Osteocyte (in vitro differentiated cells): ENCODE measurements around the gene MIA2. TPM values are rescaled to one million over a fixed set of nuclear protein-coding genes. Genes with fewer than 3 reads are reported as not detected.
A peak's percentile ranks its signal among the peaks of the same experiment; 100 is the strongest.

ENCODE experiments used
- DNase-seq: peaks from one replicate; pipeline ENCODE4 v3.0.0; 2021; ENCODE audit warnings: mixed read lengths; ENCODE audit not compliant: unreplicated experiment; ENCODE audit errors: extremely low spot score
- H3K27ac Mint-ChIP-seq: one replicate; pipeline ENCODE4 v1.8.0; 2021; ENCODE audit warnings: mild to moderate bottlenecking, mixed read lengths; ENCODE audit not compliant: unreplicated experiment
- H3K27me3 Mint-ChIP-seq: one replicate; pipeline ENCODE4 v1.8.0; 2021; ENCODE audit warnings: mixed read lengths; ENCODE audit not compliant: unreplicated experiment
- H3K36me3 Mint-ChIP-seq: one replicate; pipeline ENCODE4 v1.8.0; 2021; ENCODE audit warnings: mixed read lengths; ENCODE audit not compliant: unreplicated experiment
- H3K4me1 Mint-ChIP-seq: one replicate; pipeline ENCODE4 v1.8.0; 2021; ENCODE audit warnings: mixed read lengths; ENCODE audit not compliant: unreplicated experiment
- H3K4me3 Mint-ChIP-seq: one replicate; pipeline ENCODE4 v1.8.0; 2021; ENCODE audit warnings: mild to moderate bottlenecking, moderate library complexity, mixed read lengths; ENCODE audit not compliant: unreplicated experiment
- H3K9me3 Mint-ChIP-seq: one replicate; pipeline ENCODE4 v1.8.0; 2021; ENCODE audit warnings: mixed read lengths; ENCODE audit not compliant: unreplicated experiment
- CTCF ChIP-seq: fragments of 200-600 bp; sonication (generic); IDR thresholded peaks from 2 replicates; pipeline ENCODE4 v1.5.0; 2021; ENCODE audit warnings: antibody characterized with exemption, mild to moderate bottlenecking, moderate library complexity
- total RNA-seq: library from RNA; stranded (reverse); gene quantifications from 2 replicates; pipeline ENCODE4 v1.2.1, GENCODE V29; 2021

Gene MIA2
- total RNA-seq, 1 donor from 2014 or later = 22.5 TPM

- TF ChIP-seq CTCF = no peak
- Mint-ChIP-seq H3K36me3 (no peaks in the 10 kb centered on the region), H3K27ac (peak overlapping the region; percentile 96), H3K4me1 (peaks cover 42% of the 10 kb centered on the region), H3K9me3 (peaks cover 4% of the 10 kb centered on the region), H3K4me3 (peak overlapping the region; percentile 92), H3K27me3 (no peaks in the 10 kb centered on the region)
- peak; percentile 93 for DNase-seq
Observed at GRCh38 chr14:39266871-39267607, 33.3 kb downstream of the MIA2 start.

- Mint-ChIP-seq H3K27ac (peak overlapping the region; percentile 96), H3K9me3 (no peaks in the 10 kb centered on the region), H3K27me3 (no peaks in the 10 kb centered on the region), H3K4me3 (peak overlapping the region; percentile 92), H3K36me3 (no peaks in the 10 kb centered on the region), H3K4me1 (peaks cover 42% of the 10 kb centered on the region)
- TF ChIP-seq CTCF = no peak
- DNase-seq = no peak
Observed at GRCh38 chr14:39267608-39268005, 33.9 kb downstream of the MIA2 start.

- H3K4me3 Mint-ChIP-seq = peak overlapping the region; percentile 92
- H3K27ac Mint-ChIP-seq = peak overlapping the region; percentile 96
- peaks cover 5% of the 10 kb centered on the region for H3K9me3 Mint-ChIP-seq
- TF ChIP-seq CTCF = no peak
- peaks cover 3% of the 10 kb centered on the region for H3K36me3 Mint-ChIP-seq
- no peak for DNase-seq
- no peaks in the 10 kb centered on the region for H3K27me3 Mint-ChIP-seq
- H3K4me1 Mint-ChIP-seq = peaks cover 43% of the 10 kb centered on the region
Observed at GRCh38 chr14:39268393-39268792, 34.7 kb downstream of the MIA2 start.

GRCh38 chr14:39272918-39273317 lies 39.2 kb downstream of the MIA2 start:
- no peak for TF ChIP-seq CTCF
- Mint-ChIP-seq H3K4me1 (peaks cover 30% of the 10 kb centered on the region), H3K4me3 (no peak overlapping the region), H3K27ac (peak overlapping the region; percentile 10), H3K36me3 (peaks cover 6% of the 10 kb centered on the region), H3K9me3 (peaks cover 9% of the 10 kb centered on the region), H3K27me3 (no peaks in the 10 kb centered on the region)
- no peak for DNase-seq

GRCh38 chr14:39275395-39275794 lies 41.7 kb downstream of the MIA2 start:
- Mint-ChIP-seq H3K27me3 (no peaks in the 10 kb centered on the region), H3K36me3 (peaks cover 24% of the 10 kb centered on the region), H3K4me1 (peaks cover 11% of the 10 kb centered on the region), H3K9me3 (peaks cover 9% of the 10 kb centered on the region), H3K27ac (no peak overlapping the region), H3K4me3 (no peak overlapping the region)
- DNase-seq = no peak
- TF ChIP-seq CTCF = no peak
